G401 (cell line): ENCODE measurements around the gene DNAJC17. TPM values are rescaled to one million over a fixed set of nuclear protein-coding genes. Genes with fewer than 3 reads are reported as not detected.

ENCODE experiments used
- DNase-seq: peaks from one replicate; pipeline ENCODE4 v3.0.0-alpha.2; 2015; ENCODE audit warnings: low spot score
- in situ Hi-C: cut with HindIII; loops from 2 replicates; pipeline ENCODE4 v1.10.0; 2016; ENCODE audit warnings: low sequenced_read_pairs, mixed read lengths
- total RNA-seq: library from RNA; depleted of rRNA; stranded (reverse); fragments of >200 nt; shearing (Covaris generic); gene quantifications from 2 replicates; pipeline ENCODE4 v1.2.3, GENCODE V29; 2014

The DNAJC17 gene
- total RNA-seq, 1 experiment from 2014 or later, result 100 TPM

GRCh38 chr15:40796512-40796911 is 10.8 kb downstream of the DNAJC17 start:
- in situ Hi-C loops, result no loop called here
- DNase-seq, result no peak

DNA sequence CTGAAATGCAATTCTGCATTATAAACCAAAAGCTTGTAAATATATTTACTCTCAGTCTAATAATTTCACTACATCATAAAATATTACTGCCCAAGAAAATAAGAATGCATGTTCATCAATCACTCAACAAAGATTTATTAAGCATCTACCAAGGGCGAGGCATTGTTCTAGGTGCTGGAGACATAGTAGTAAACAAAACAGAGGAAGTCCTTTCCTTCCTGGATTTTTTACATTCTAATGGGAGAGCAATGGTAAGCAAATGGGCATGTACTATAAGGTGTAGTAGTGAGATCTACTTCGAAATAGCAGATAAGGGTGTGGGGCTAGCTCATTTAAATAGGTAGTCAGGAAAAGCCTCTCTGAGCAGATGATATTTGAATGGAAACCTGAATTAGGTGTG is 11.2 kb downstream of the DNAJC17 start:
- DNase-seq, result no peak
- in situ Hi-C loops, result no loop called here

GRCh38 chr15:40793216-40793989 is 13.9 kb downstream of the DNAJC17 start:
- DNase-seq, result no peak
- in situ Hi-C loops, result no loop called here

DNA sequence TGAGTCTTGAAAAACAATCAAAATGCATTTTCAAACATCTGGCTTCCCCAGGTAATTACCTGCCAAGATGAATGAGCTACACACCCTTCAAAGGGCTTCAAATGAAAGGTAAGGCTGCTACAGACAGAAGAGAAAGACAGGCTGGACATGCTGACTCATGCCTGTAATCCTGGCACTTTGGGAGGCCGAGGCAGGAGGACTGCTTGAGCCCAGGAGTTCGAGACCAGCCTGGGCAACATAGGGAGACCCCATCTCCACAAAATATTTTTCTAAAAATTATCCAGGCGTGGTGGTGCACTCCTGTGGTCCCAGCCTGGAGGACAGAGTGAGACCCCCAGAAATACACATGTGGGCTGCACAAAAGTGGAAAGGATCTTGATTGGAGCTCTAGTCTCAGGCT is 14.9 kb downstream of the DNAJC17 start:
- DNase-seq, result no peak
- in situ Hi-C loops, result no loop called here

GRCh38 chr15:40790718-40791117 is 16.6 kb downstream of the DNAJC17 start:
- in situ Hi-C loops, result no loop called here
- no peak for DNase-seq

GRCh38 chr15:40789999-40790398 is 17.3 kb downstream of the DNAJC17 start:
- DNase-seq, result no peak
- in situ Hi-C loops, result no loop called here

DNA sequence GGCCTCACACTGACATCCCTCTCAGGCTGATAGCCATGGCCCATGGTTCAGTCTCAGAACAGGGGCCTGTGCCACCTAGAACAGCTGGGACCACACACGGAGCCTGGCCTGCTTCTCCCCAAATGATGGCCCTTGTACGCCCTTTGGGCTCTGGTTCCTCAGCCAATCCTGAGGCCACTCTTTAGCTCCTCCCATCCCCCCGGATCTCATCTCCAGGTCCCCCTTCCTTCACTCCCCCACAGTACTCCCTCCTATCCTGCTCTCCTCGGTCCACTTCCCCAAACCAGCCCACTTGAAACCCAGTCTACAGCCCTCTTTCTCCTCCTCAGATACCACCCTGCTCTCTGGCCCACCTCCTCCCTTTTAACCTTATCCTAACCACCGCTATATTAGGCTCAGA is 18.2 kb downstream of the DNAJC17 start:
- DNase-seq, result no peak
- in situ Hi-C loops, result no loop called here

GRCh38 chr15:40787991-40788390 is 19.3 kb downstream of the DNAJC17 start:
- in situ Hi-C loops, result no loop called here
- DNase-seq, result peak; percentile 27

GRCh38 chr15:40787344-40787841 is 19.9 kb downstream of the DNAJC17 start:
- peak; percentile 34 for DNase-seq
- in situ Hi-C loops, result no loop called here

- no peak for DNase-seq
- in situ Hi-C loops, result no loop called here
Observed at GRCh38 chr15:40785814-40786213, 21.5 kb downstream of the DNAJC17 start.

DNA sequence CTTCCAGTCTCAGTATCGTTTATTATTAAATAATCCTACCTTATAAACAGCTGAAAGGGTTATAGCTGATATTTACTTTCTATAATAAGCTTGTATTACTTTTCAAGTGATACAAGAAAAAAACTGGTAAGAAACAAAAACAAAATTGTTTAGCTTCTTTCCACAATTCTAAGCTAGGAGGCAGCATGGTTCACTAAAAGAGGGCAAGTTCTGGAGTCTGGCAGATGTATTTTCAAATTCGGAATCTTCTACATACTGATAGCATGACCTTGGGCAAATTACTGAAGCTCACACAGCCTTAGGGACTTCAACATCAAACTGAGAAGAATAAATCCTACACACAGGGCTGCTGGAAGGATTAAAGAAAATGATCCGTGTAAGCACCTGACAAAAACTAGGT is 22.1 kb downstream of the DNAJC17 start:
- in situ Hi-C loops, result no loop called here
- DNase-seq, result no peak

DNA sequence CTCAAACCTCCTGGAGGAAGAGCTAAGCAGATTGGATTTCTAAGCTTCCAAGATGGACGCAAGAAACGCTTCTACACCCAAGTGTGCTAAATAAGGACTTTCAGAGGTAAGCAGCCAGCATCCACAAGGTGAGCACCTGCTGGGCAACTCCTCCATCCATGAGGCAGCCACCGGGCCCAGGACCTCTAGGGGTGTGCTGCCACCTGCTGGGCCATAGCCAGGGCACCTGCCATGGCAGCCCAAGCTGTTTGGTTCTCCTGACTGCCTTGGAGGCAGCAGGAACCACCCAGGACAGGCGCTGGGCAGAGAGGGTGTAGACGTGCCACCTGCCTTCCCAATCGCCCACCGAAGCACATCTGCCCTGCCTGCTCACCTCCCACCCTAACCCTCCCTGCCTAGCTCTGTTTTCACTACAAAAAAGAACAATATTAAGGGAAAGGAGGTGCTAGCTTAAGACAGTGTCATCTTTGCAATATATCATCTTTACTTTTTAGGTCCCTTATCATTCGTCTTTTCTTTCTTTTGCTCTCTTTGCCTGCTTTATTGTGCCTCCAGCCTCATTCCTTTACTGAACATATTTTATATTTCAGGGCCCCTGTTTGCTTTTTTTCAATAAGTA is 24.6 kb downstream of the DNAJC17 start:
- peak; percentile 69 for DNase-seq
- in situ Hi-C loops, result no loop called here

DNA sequence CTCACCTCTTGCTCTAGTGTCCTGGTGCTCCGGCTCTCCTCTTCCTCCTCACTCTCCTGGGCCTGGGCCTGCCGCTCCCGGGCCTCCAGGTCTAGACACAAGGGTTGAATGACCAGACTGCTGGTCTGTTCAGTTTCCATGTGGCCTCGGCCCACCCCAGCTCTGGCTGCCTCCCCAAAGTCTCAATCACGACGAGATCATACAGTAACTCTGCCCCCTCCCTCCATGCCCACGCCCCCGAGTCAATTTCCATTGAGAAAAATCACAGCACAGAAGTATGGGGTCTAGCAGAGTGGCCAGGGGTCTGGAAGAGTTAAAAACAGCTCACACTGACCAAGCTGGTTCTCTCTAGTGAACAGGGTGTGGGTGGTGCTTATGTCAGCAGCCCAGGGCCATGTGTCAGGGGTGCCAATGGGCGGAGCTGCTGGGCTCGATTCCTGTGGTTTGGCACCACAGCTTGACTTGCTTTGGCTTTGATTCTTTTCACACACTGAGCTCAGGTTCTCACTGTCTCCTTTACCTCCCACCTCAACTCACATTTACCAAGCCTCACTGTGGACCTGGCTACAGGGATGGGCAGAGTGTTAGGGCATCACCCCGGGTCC is 30.6 kb downstream of the DNAJC17 start:
- in situ Hi-C loops, result no loop called here
- DNase-seq, result no peak

GRCh38 chr15:40775740-40776536 is 31.3 kb downstream of the DNAJC17 start:
- in situ Hi-C loops, result no loop called here
- no peak for DNase-seq

- in situ Hi-C loops, result no loop called here
- DNase-seq, result no peak
Observed at GRCh38 chr15:40775007-40775406, 32.3 kb downstream of the DNAJC17 start.

DNA sequence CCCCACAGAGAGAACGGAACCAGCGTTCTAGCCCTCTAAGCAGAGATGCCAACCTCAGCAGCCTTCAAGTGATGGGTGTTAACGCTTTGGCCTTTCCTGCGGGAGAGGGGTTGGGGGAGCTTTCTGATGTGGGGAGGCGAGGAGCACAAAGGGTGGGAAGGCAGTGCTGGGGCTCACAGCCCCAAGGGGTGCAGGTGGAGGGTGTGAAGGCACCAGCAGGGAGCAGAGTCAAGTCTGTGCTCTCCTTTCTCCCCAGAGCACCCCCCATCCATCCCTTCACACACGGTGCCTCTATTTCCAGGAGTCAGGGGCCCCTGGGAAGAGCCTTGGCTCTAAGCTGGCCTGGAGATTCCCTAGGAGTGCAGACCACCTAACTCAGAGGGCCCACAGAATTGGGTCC is 33.4 kb downstream of the DNAJC17 start:
- no peak for DNase-seq
- in situ Hi-C loops, result no loop called here

GRCh38 chr15:40773496-40773895 is 33.8 kb downstream of the DNAJC17 start:
- in situ Hi-C loops, result no loop called here
- no peak for DNase-seq

- no peak for DNase-seq
- in situ Hi-C loops, result no loop called here
Observed at GRCh38 chr15:40772014-40772413, 35.3 kb downstream of the DNAJC17 start.

DNA sequence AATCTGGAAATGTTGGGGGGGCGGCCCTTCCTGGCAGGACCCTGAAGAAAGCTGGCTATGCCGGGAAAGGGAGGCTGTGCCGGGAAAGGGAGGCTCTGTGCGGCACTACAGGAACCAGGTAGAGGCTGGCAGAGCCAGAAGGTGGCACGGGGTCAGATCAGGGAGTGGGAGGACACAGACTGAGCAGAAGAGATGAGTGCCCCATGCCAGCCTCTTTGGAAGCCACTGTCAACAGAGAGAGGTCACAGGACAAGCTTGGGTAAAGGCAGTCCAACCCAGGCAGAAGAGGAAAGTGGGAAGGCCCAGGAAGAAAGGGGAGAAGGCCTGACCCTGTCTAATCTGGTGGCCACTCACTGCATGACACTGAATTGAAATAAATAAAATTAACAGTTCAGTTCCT is 36.0 kb downstream of the DNAJC17 start:
- in situ Hi-C loops, result no loop called here
- DNase-seq, result no peak
